B cell (primary cell): ENCODE data around the gene CUBN. TPM values are rescaled to one million over a fixed set of nuclear protein-coding genes. Genes with fewer than 3 reads are reported as not detected.

Source experiments
- ATAC-seq: fragments of 200-7000 bp; cut with Tn5 transposase; one replicate; pipeline ENCODE4 v1.10.0; 2021; ENCODE audit warnings: low read depth, mild to moderate bottlenecking, moderate number of reproducible peaks, moderate library complexity
- CTCF ChIA-PET: fragments of 350-600 bp; sonication (Branson Sonifier 250); formaldehyde crosslinking; loops from one replicate; lab custom pipeline; 2021; ENCODE audit warnings: antibody characterized with exemption, inconsistent platforms; lab: Charles Lee
- POLR2A ChIA-PET: fragments of 350-600 bp; sonication (Branson Sonifier 250); formaldehyde crosslinking; loops from one replicate; lab custom pipeline; 2021; ENCODE audit warnings: antibody characterized with exemption; lab: Charles Lee
- DNase-seq: peaks from one replicate; pipeline ENCODE4 v3.0.0; 2013
- H2AFZ ChIP-seq: 2 replicates; pipeline ENCODE4 v1.6.1; 2012; ENCODE audit warnings: mild to moderate bottlenecking, low read depth, low read length; ENCODE audit not compliant: insufficient read depth, poor library complexity, severe bottlenecking
- H3K27ac ChIP-seq, 2 donors: 1 replicate in 1 of 2; 2 replicates in 1 of 2; pipeline ENCODE4 v1.5.1; 2012 to 2013; ENCODE audit warnings: low read length in 2 of 2, mild to moderate bottlenecking in 2 of 2, moderate library complexity in 1 of 2
- H3K27me3 ChIP-seq, 4 experiments: fragments of 200-600 bp in 1 of 4; sonication (generic) in 1 of 4; replicated peaks in 1 of 4; 1 replicate in 2 of 4; 2 replicates in 2 of 4; pipeline versions ENCODE4 v1.6.1 to v1.7.0; 2013 to 2016; ENCODE audit warnings: low read length in 3 of 4, mild to moderate bottlenecking in 2 of 4, mixed read lengths in 1 of 4, moderate library complexity in 1 of 4; ENCODE audit not compliant: insufficient read depth in 4 of 4, control insufficient read depth in 3 of 4; ENCODE audit errors: control extremely low read depth in 1 of 4
- H3K36me3 ChIP-seq, 2 experiments: replicated peaks in 1 of 2; 1 replicate in 1 of 2; 2 replicates in 1 of 2; pipeline versions ENCODE4 v1.6.1 to v1.7.1; 2013; ENCODE audit warnings: low read length in 1 of 2; ENCODE audit not compliant: insufficient read depth in 2 of 2, control insufficient read depth in 1 of 2; ENCODE audit errors: control extremely low read depth in 1 of 2, extremely low read depth in 1 of 2
- H3K4me1 ChIP-seq, 2 donors: fragments of 200-600 bp in 1 of 2; sonication (generic) in 1 of 2; 1 replicate in 1 of 2; 2 replicates in 1 of 2; pipeline versions ENCODE4 v1.5.1 to v1.6.1; 2013 to 2017; ENCODE audit warnings: low read length in 2 of 2; ENCODE audit not compliant: control insufficient read depth in 2 of 2, insufficient read depth in 2 of 2
- H3K4me2 ChIP-seq: replicated peaks from 2 replicates; pipeline ENCODE3; 2012; ENCODE audit warnings: mild to moderate bottlenecking, low read depth, low read length; ENCODE audit not compliant: poor library complexity, severe bottlenecking
- H3K4me3 ChIP-seq, 5 experiments: fragments of 200-600 bp in 1 of 5; sonication (generic) in 1 of 5; 1 replicate in 3 of 5; 2 replicates in 2 of 5; pipeline versions ENCODE4 v1.5.1 to v1.7.0; 2011 to 2016; ENCODE audit warnings: low read length in 4 of 5, mild to moderate bottlenecking in 4 of 5, low read depth in 2 of 5, control low read depth in 1 of 5, moderate library complexity in 1 of 5; ENCODE audit not compliant: insufficient read depth in 1 of 5; ENCODE audit errors: control extremely low read depth in 1 of 5, extremely low read depth in 1 of 5
- H3K79me2 ChIP-seq: fragments of 200-600 bp; sonication (generic); one replicate; pipeline ENCODE4 v1.6.0; 2016; ENCODE audit warnings: low read length; ENCODE audit not compliant: control insufficient read depth, insufficient read depth
- H3K9ac ChIP-seq: fragments of 200-600 bp; sonication (generic); 2 replicates; pipeline ENCODE4 v1.6.1; 2017; ENCODE audit warnings: mild to moderate bottlenecking, low read length, moderate library complexity
- H3K9me3 ChIP-seq, 3 donors: one replicate each; pipeline versions ENCODE4 v1.6.1 to v1.7.1; 2013; ENCODE audit warnings: low read length in 2 of 3; ENCODE audit not compliant: control insufficient read depth in 2 of 3, insufficient read depth in 1 of 3; ENCODE audit errors: control extremely low read depth in 1 of 3
- H4K20me1 ChIP-seq: 2 replicates; pipeline ENCODE4 v1.6.0; 2012; ENCODE audit warnings: mild to moderate bottlenecking, low read length; ENCODE audit not compliant: insufficient read depth, control insufficient read depth, poor library complexity, severe bottlenecking
- H3K27ac Mint-ChIP-seq: one replicate; pipeline ENCODE4 v1.8.0; 2021; ENCODE audit warnings: mixed read lengths
- H3K27me3 Mint-ChIP-seq: one replicate; pipeline ENCODE4 v1.8.0; 2021; ENCODE audit warnings: mixed read lengths
- H3K4me1 Mint-ChIP-seq: one replicate; pipeline ENCODE4 v1.8.0; 2021; ENCODE audit warnings: mixed read lengths
- H3K4me3 Mint-ChIP-seq: one replicate; pipeline ENCODE4 v1.8.0; 2021; ENCODE audit warnings: mixed read lengths
- H3K9me3 Mint-ChIP-seq: one replicate; pipeline ENCODE4 v1.8.0; 2022; ENCODE audit warnings: mixed read lengths; ENCODE audit not compliant: insufficient read depth
- EZH2 ChIP-seq: IDR thresholded peaks from 2 replicates; pipeline ENCODE4 v1.6.1; 2012; ENCODE audit warnings: borderline replicate concordance, low read depth, mild to moderate bottlenecking, moderate library complexity, low read length; ENCODE audit not compliant: insufficient read depth, poor library complexity, severe bottlenecking
- WGBS: methylation state at CpG from one replicate; pipeline ENCODE4 v1.1.5; 2013; ENCODE audit warnings: missing lambda C conversion rate; ENCODE audit not compliant: insufficient coverage; 5-methylcytosine and 5-hydroxymethylcytosine counted together
- intact Hi-C: fragments of 100-400 bp; cut with micrococcal nuclease; formaldehyde crosslinking; loops from one replicate; pipeline ENCODE4 v1.10.0; 2022
- polyA plus RNA-seq: library from polyadenylated mRNA; depleted of rRNA; stranded (reverse); fragments of >200 nt; gene quantifications from 2 replicates; pipeline ENCODE4 v1.2.3, GENCODE V29; 2012
- small RNA-seq: library from RNA; depleted of rRNA; stranded (forward); fragments of <200 nt; gene quantifications from one replicate; pipeline ENCODE3, GENCODE V24; 2012; ENCODE audit warnings: low replicate concordance, low read depth; ENCODE audit not compliant: insufficient read length
- total RNA-seq, 2 donors: library from RNA; stranded (reverse); fragments of 120-200 nt in 1 of 2; gene quantifications; 1 replicate in 1 of 2; 2 replicates in 1 of 2; pipeline versions ENCODE4 v1.2.3 to v1.2.4, GENCODE V29; 2013 to 2022
- TF ChIP-seq, protein P1 (sequence below): fragments of 200-600 bp; IDR thresholded peaks from one replicate; pipeline ENCODE4 v1.8.0; 2022; ENCODE audit warnings: antibody characterized with exemption, mild to moderate bottlenecking

CUBN gene
- total and polyA plus RNA-seq, 2 donors (not counting 1 experiment from before 2014, with no cell fraction given) = 4.2 to 5.7 TPM

DNA sequence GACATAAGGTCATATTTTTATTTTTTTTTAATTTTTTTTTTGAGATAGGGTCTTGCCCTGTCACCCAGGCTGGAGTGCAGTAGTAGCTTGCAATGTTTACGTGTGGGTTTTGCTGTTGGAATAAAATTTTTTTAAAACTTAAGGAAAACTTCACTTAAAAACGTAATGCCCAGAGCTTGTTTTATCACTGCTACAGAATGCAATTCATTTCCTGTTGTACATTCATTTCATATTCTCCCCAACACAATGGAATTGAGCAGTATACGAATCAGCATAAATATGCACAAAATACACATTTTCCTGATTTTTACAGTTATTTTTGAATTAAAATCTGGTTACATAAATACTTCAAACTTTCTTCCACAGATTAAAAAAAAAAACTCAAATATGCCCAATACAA, 352.7 kb downstream of the CUBN start:
- peaks cover 1 to 4% of the 10 kb centered on the region in 2 experiments for H3K36me3 ChIP-seq
- no peak overlapping the region for H3K4me2 ChIP-seq
- H3K27ac ChIP-seq = no peak overlapping the region
- peaks cover 10 to 14% of the 10 kb centered on the region in 2 donors for H3K4me1 ChIP-seq
- intact Hi-C loops = loop anchor here (5.0 kb wide), 1 partner anchor 900 kb away; no protein-coding TSS in a partner anchor
- no peak overlapping the region for H3K27ac Mint-ChIP-seq
- TF ChIP-seq, protein P1, sequence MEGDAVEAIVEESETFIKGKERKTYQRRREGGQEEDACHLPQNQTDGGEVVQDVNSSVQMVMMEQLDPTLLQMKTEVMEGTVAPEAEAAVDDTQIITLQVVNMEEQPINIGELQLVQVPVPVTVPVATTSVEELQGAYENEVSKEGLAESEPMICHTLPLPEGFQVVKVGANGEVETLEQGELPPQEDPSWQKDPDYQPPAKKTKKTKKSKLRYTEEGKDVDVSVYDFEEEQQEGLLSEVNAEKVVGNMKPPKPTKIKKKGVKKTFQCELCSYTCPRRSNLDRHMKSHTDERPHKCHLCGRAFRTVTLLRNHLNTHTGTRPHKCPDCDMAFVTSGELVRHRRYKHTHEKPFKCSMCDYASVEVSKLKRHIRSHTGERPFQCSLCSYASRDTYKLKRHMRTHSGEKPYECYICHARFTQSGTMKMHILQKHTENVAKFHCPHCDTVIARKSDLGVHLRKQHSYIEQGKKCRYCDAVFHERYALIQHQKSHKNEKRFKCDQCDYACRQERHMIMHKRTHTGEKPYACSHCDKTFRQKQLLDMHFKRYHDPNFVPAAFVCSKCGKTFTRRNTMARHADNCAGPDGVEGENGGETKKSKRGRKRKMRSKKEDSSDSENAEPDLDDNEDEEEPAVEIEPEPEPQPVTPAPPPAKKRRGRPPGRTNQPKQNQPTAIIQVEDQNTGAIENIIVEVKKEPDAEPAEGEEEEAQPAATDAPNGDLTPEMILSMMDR = no peak
- TF ChIP-seq EZH2 = no peak
- H3K4me3 ChIP-seq = no peak overlapping the region
- no peaks in the 10 kb centered on the region for H3K27me3 ChIP-seq
- no peak for ATAC-seq
- ChIA-PET POLR2A (interaction anchor here (0.7 kb wide), 1 partner anchor 36 kb away, joined by 4 read pairs; no protein-coding TSS in a partner anchor), CTCF (interaction anchor here (0.6 to 2.3 kb wide), 7 partner anchors 9 to 1032 kb away, joined by 3 to 22 read pairs (median 3); partner anchors contain the start of gene MRC1)
- H3K4me3 Mint-ChIP-seq = no peak overlapping the region
- no peak for DNase-seq
- no peaks in the 10 kb centered on the region for H3K9me3 Mint-ChIP-seq
- no peaks in the 10 kb centered on the region for H4K20me1 ChIP-seq
- H3K9ac ChIP-seq = no peak overlapping the region
- no CpG with 5 or more reads among the region's 3 CpGs for WGBS
- H3K79me2 ChIP-seq = peaks cover 10% of the 10 kb centered on the region
- H3K27me3 Mint-ChIP-seq = no peaks in the 10 kb centered on the region
- H3K9me3 ChIP-seq = no peaks in the 10 kb centered on the region
- peaks cover 24% of the 10 kb centered on the region for H3K4me1 Mint-ChIP-seq
- no peak overlapping the region for H2AFZ ChIP-seq

Small RNA genes within 50 kb of the gene (small RNA-seq; reads per million reads assigned to genes)
- not detected for gene AC067747.1

Other genes with a start within 250 kb of the CUBN start
- gene TRDMT1, start 71.9 kb upstream of the CUBN start, total RNA-seq = 20.4 and 24.5 TPM in 2 replicates
- gene TRDMT1, start 71.9 kb upstream of the CUBN start, polyA plus RNA-seq = 3.0 and 3.6 TPM in 2 replicates
- 333 and 343 TPM in 2 replicates for gene VIM, start 98.4 kb upstream of the CUBN start, total RNA-seq
- gene VIM, start 98.4 kb upstream of the CUBN start, polyA plus RNA-seq = 350 and 375 TPM in 2 replicates